ENCODE measurements around the gene VMA21. TPM values are rescaled to one million over a fixed set of nuclear protein-coding genes. Genes with fewer than 3 reads are reported as not detected.

Gene VMA21
- total and polyA plus RNA-seq, 2 donors (not counting 3 experiments of a cell fraction or from before 2014, with no cell fraction given), result 12.7 to 34.2 TPM

- no peaks in the 10 kb centered on the region for H3K9me3 ChIP-seq (replicated peaks; ENCODE audit: control insufficient read depth, insufficient read depth, low read length)
- H2AFZ ChIP-seq (ENCODE audit: low read depth, low read length), result peak overlapping the region; percentile 95
- TF ChIP-seq FOS (IDR thresholded peaks at IDR 0.05; ENCODE audit: borderline replicate concordance, insufficient read depth, low read length), result no peak
- TF ChIP-seq MAX (IDR thresholded peaks at IDR 0.05; ENCODE audit: insufficient read depth, insufficient read length), result no peak
- TF ChIP-seq JUN (IDR thresholded peaks at IDR 0.05; ENCODE audit: borderline replicate concordance, insufficient read depth, insufficient read length, low read depth), result no peak
- no peak for TF ChIP-seq GATA2 (IDR thresholded peaks at IDR 0.05; ENCODE audit: insufficient read depth, insufficient read length, low read depth, low read length)
- no peak for TF ChIP-seq CTCF (IDR thresholded peaks at IDR 0.05; ENCODE audit: extremely low read depth in 1 of 2, insufficient read depth in 1 of 2, low read depth in 1 of 2, low read length in 2 of 2)
- no peak for TF ChIP-seq EZH2 (IDR thresholded peaks at IDR 0.05; ENCODE audit: borderline replicate concordance, low read depth, low read length, severe bottlenecking)
- no peak for TF ChIP-seq MYC (IDR thresholded peaks at IDR 0.05; ENCODE audit: low read depth, low read length)
- no peak for TF ChIP-seq POLR2AphosphoS5 (IDR thresholded peaks at IDR 0.05; ENCODE audit: insufficient read depth, low read depth, low read length)
- TF ChIP-seq POLR2A (IDR thresholded peaks at IDR 0.05; ENCODE audit: low read depth, low read length), result no peak
- H3K4me2 ChIP-seq (ENCODE audit: insufficient read depth, low read length), result peak overlapping the region; percentile 72
- ChIA-PET CTCF (interaction anchor here (1.2 to 1.7 kb wide), 2 partner anchors 9 to 36 kb away, joined by 4 to 6 read pairs; no protein-coding TSS in a partner anchor), POLR2A (no interaction called here)
- dilution Hi-C loops (cut with MboI; ENCODE audit: extremely low pct_ligation_motif_present, low sequenced_read_pairs) (no loop called here), intact Hi-C loops (cut with micrococcal nuclease) (loop anchor here (2.0 kb wide), 1 partner anchor 413 kb away; the partner anchor contains the start of gene HMGB3)
- H4K20me1 ChIP-seq (replicated peaks; ENCODE audit: control insufficient read depth, extremely low read depth, insufficient read depth, low read length), result no peaks in the 10 kb centered on the region
- no peaks in the 10 kb centered on the region for H3K9me1 ChIP-seq (replicated peaks; ENCODE audit: control insufficient read depth, extremely low read depth, insufficient read depth, low read length)
- peaks cover 43% of the 10 kb centered on the region for H3K79me2 ChIP-seq (ENCODE audit: control insufficient read depth, insufficient read depth, low read length)
- H3K4me3 ChIP-seq (replicated peaks in 1 of 3; ENCODE audit: insufficient read depth in 1 of 3, low read depth in 1 of 3, low read length in 3 of 3), result peak overlapping the region; percentile 23 to 79 (median 29)
- H3K9ac ChIP-seq (replicated peaks; ENCODE audit: extremely low read depth, insufficient read depth, low read length), result peak overlapping the region; percentile 93
- FAIRE-seq, result no peak
- H3K4me1 ChIP-seq (ENCODE audit: control insufficient read depth, extremely low read depth, insufficient read depth, low read length), result peaks cover 19% of the 10 kb centered on the region
- BruUV-seq (replicated peaks), result TSS peak; percentile 83
- no peak for DNase-seq (ENCODE audit: low read depth, low spot score)
- no peaks in the 10 kb centered on the region for H3K27me3 ChIP-seq (ENCODE audit: control insufficient read depth in 2 of 2, insufficient read depth in 2 of 2, low read length in 2 of 2)
- H3K27ac ChIP-seq (ENCODE audit: insufficient read depth, low read depth, low read length), result peak overlapping the region; percentile 80
- no peaks in the 10 kb centered on the region for H3K36me3 ChIP-seq (ENCODE audit: control insufficient read depth in 2 of 2, extremely low read depth in 1 of 2, insufficient read depth in 2 of 2, low read length in 2 of 2)
Measured at GRCh38 chrX:151396042-151396824, 773 bp upstream of the VMA21 start.
